HG02642 (cell line): ENCODE data around the gene ITGA2.

Experiments
- ATAC-seq: cut with Tn5 transposase; IDR thresholded peaks from one replicate; pipeline ENCODE4 v1.9.1; 2021; ENCODE audit warnings: mild to moderate bottlenecking; ENCODE audit not compliant: unreplicated experiment, poor library complexity

The ITGA2 gene

GRCh38 chr5:53128481-53128880 is 139.3 kb downstream of the ITGA2 start:
- no peak for ATAC-seq

GRCh38 chr5:53130266-53130665 is 141.1 kb downstream of the ITGA2 start:
- ATAC-seq = no peak

GRCh38 chr5:53133020-53133419 is 143.9 kb downstream of the ITGA2 start:
- ATAC-seq = no peak
